HepG2 (cell line): ENCODE data around the gene BCL2L1. TPM values are rescaled to one million over a fixed set of nuclear protein-coding genes. Genes with fewer than 3 reads are reported as not detected.

ENCODE experiments used
- ATF7-NPFF ChIP-seq: sonication (generic); formaldehyde crosslinking; IDR thresholded peaks from 2 replicates; pipeline ENCODE4 v1.8.1; 2023; ENCODE audit warnings: mild to moderate bottlenecking, low read depth, missing genetic modification reagents, moderate library complexity
- ETV6 ChIP-seq: sonication (generic); formaldehyde crosslinking; conservative IDR thresholded peaks from 2 replicates; pipeline ENCODE4 v1.4.0; 2020; ENCODE audit warnings: missing genetic modification reagents
- MIER3 ChIP-seq: IDR thresholded peaks from 2 replicates; pipeline ENCODE4 v1.6.1; 2016; ENCODE audit warnings: missing compliant biosample characterization, borderline replicate concordance
- NCOA2 ChIP-seq: sonication (generic); formaldehyde crosslinking; IDR thresholded peaks from 2 replicates; pipeline ENCODE4 v1.8.0; 2022; ENCODE audit warnings: inconsistent platforms
- NFIC ChIP-seq: IDR thresholded peaks from 2 replicates; pipeline ENCODE4 v1.6.1; 2012; ENCODE audit warnings: mild to moderate bottlenecking, low read length, inconsistent platforms
- RXRA ChIP-seq: sonication (generic); formaldehyde crosslinking; IDR thresholded peaks from 2 replicates; pipeline ENCODE4 v1.5.1; 2020; ENCODE audit warnings: missing genetic modification reagents
- SSRP1 ChIP-seq: IDR thresholded peaks from 2 replicates; pipeline ENCODE4 v1.6.1; 2016; ENCODE audit warnings: control low read depth
- STAG1 ChIP-seq: sonication (generic); formaldehyde crosslinking; IDR thresholded peaks from 2 replicates; pipeline ENCODE4 v1.4.0; 2020; ENCODE audit warnings: missing genetic modification reagents
- TBP ChIP-seq: sonication (generic); formaldehyde crosslinking; IDR thresholded peaks from 2 replicates; pipeline ENCODE4 v1.5.0; 2020; ENCODE audit warnings: missing genetic modification reagents
- ZBTB7A ChIP-seq: sonication (generic); formaldehyde crosslinking; IDR thresholded peaks from 2 replicates; pipeline ENCODE4 v1.8.0; 2022; ENCODE audit warnings: mild to moderate bottlenecking, missing genetic modification reagents
- ZIK1 ChIP-seq: sonication (generic); formaldehyde crosslinking; IDR thresholded peaks from 2 replicates; pipeline ENCODE4 v1.5.0; 2020; ENCODE audit warnings: mild to moderate bottlenecking, low read depth, missing genetic modification reagents, borderline replicate concordance
- ZNF224 ChIP-seq: sonication (generic); formaldehyde crosslinking; IDR thresholded peaks from 2 replicates; pipeline ENCODE4 v1.5.0; 2020; ENCODE audit warnings: mild to moderate bottlenecking, missing genetic modification reagents
- ZNF333 ChIP-seq: sonication (generic); formaldehyde crosslinking; IDR thresholded peaks from 2 replicates; pipeline ENCODE4 v1.4.0; 2020; ENCODE audit warnings: mild to moderate bottlenecking, missing genetic modification reagents, borderline replicate concordance
- ZNF703 ChIP-seq: sonication (generic); formaldehyde crosslinking; IDR thresholded peaks from 2 replicates; pipeline ENCODE4 v1.5.1; 2020; ENCODE audit warnings: missing genetic modification reagents, mild to moderate bottlenecking, moderate library complexity, borderline replicate concordance
- ZNF772 ChIP-seq: sonication (generic); formaldehyde crosslinking; IDR thresholded peaks from 2 replicates; pipeline ENCODE4 v1.5.0; 2020; ENCODE audit warnings: mild to moderate bottlenecking, missing genetic modification reagents
- ZNF777 ChIP-seq: sonication (generic); formaldehyde crosslinking; IDR thresholded peaks from 2 replicates; pipeline ENCODE4 v1.4.0; 2020; ENCODE audit warnings: missing genetic modification reagents
- polyA plus RNA-seq, 8 experiments: library from polyadenylated mRNA; depleted of rRNA in 3 of 8; stranded (reverse) in 7 of 8; unstranded in 1 of 8; fragments of >200 nt; fragmentation: Illumina TruSeq in 4 of 8; extraction: Trizol in 4 of 8; gene quantifications; 2 replicates each; pipeline versions ENCODE4 v1.2.1 to v1.2.3, GENCODE V29; 2011 to 2016; ENCODE audit warnings: low read depth in 4 of 8, missing spikeins in 1 of 8, mixed read lengths in 1 of 8; ENCODE audit not compliant: insufficient read depth in 1 of 8
- total RNA-seq, 5 experiments: library from RNA; depleted of rRNA; stranded (reverse); fragments of >200 nt; fragmentation: Illumina TruSeq; extraction: Trizol; gene quantifications; 2 replicates each; pipeline ENCODE4 v1.2.3, GENCODE V29; 2016; ENCODE audit warnings: low read depth in 1 of 5
- TF ChIP-seq, protein P1 (sequence below): sonication (generic); formaldehyde crosslinking; IDR thresholded peaks from 2 replicates; pipeline ENCODE4 v1.4.0; 2020; ENCODE audit warnings: missing genetic modification reagents, borderline replicate concordance
- TF ChIP-seq, protein P2 (sequence below): IDR thresholded peaks from 2 replicates; pipeline ENCODE4 v1.6.1; 2016; ENCODE audit warnings: low read depth, borderline replicate concordance
- TF ChIP-seq, protein P3 (sequence below): sonication (generic); formaldehyde crosslinking; IDR thresholded peaks from 2 replicates; pipeline ENCODE4 v1.8.1; 2023; ENCODE audit warnings: missing genetic modification reagents, inconsistent platforms, borderline replicate concordance
- TF ChIP-seq, protein P4 (sequence below): IDR thresholded peaks from 2 replicates; pipeline ENCODE4 v1.6.1; 2016; ENCODE audit warnings: low read depth
- TF ChIP-seq, protein P5 (sequence below): sonication (generic); formaldehyde crosslinking; IDR thresholded peaks from 2 replicates; pipeline ENCODE4 v1.4.0; 2020; ENCODE audit warnings: missing genetic modification reagents

BCL2L1 gene
- total and polyA plus RNA-seq, 2 of the 13 experiments (the other 11 are each of a cell fraction or from before 2014, with no cell fraction given), result 164 to 258 TPM

DNA sequence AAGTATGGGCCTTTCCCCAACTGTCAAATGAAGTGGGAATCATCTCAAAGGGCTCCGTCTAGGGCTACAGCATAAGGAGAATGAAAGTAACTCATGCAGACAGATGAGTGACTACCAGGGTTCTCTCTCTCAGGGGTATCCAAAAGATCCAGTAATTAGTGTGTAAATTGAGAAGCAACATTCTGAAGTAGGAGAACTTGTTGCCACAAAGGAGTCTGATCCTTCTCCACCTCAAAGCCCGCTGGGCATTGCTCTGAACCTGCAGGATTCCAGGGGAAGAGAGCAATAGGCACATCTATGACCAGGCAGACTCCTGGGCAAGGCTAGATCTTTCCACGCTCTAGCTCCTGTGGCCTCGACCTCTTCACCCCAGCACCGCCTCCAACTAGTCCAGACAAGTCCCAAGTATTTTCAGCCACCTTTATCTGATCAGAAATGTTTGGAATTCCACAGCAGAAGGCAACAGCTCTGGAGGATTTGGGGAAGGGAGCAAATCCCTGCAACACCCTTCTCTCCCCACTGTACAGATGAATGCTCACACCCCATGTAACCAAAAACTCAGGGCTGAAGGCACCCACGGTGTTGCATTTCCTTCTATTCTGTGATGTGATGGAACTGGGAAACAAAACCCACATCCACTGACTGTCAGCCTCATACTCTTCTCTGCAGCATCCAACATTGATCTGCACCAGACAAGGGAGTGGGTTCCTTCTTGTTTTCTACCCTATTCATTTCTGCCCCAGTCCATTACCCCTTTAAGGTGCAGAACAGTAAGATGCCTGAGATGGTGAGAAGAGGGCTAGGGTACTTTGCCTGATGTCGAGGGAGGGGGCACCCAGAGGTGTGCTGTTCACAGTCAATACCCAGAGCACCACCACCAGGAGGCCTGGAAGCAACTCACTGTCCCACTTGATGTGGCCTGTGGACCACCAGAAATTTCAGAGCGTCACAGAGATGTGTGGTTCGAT lies 44.0 kb downstream of the BCL2L1 start (continued):
- TF ChIP-seq, protein P1, sequence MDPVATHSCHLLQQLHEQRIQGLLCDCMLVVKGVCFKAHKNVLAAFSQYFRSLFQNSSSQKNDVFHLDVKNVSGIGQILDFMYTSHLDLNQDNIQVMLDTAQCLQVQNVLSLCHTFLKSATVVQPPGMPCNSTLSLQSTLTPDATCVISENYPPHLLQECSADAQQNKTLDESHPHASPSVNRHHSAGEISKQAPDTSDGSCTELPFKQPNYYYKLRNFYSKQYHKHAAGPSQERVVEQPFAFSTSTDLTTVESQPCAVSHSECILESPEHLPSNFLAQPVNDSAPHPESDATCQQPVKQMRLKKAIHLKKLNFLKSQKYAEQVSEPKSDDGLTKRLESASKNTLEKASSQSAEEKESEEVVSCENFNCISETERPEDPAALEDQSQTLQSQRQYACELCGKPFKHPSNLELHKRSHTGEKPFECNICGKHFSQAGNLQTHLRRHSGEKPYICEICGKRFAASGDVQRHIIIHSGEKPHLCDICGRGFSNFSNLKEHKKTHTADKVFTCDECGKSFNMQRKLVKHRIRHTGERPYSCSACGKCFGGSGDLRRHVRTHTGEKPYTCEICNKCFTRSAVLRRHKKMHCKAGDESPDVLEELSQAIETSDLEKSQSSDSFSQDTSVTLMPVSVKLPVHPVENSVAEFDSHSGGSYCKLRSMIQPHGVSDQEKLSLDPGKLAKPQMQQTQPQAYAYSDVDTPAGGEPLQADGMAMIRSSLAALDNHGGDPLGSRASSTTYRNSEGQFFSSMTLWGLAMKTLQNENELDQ (CRISPR knock-in tag), result no peak
- TF ChIP-seq, protein P2, sequence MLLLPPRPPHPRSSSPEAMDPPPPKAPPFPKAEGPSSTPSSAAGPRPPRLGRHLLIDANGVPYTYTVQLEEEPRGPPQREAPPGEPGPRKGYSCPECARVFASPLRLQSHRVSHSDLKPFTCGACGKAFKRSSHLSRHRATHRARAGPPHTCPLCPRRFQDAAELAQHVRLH (CRISPR knock-in tag), result no peak
- TF ChIP-seq ZNF777 (CRISPR knock-in tag) (no peak), SSRP1 (peak; percentile 73; the same call in 1 of the 2 replicates), ZBTB7A (CRISPR knock-in tag) (no peak), ETV6 (CRISPR knock-in tag) (no peak), ZNF703 (CRISPR knock-in tag) (no peak), NFIC (no peak), STAG1 (peak; percentile 22; the same call in 1 of the 2 replicates), RXRA (CRISPR knock-in tag) (peak; percentile 89), ZNF772 (CRISPR knock-in tag) (peak; percentile 62; the same call in 1 of the 2 replicates), ZIK1 (no peak), MIER3 (CRISPR knock-in tag) (no peak; the same call in 1 of the 2 replicates), NCOA2 (CRISPR knock-in tag) (peak; percentile 84), ZNF224 (peak; percentile 61; the same call in 1 of the 2 replicates), TBP (no peak), ZNF333 (CRISPR knock-in tag) (no peak), ATF7-NPFF (CRISPR knock-in tag) (peak; percentile 41; the same call in 1 of the 2 replicates)
- TF ChIP-seq, protein P3, sequence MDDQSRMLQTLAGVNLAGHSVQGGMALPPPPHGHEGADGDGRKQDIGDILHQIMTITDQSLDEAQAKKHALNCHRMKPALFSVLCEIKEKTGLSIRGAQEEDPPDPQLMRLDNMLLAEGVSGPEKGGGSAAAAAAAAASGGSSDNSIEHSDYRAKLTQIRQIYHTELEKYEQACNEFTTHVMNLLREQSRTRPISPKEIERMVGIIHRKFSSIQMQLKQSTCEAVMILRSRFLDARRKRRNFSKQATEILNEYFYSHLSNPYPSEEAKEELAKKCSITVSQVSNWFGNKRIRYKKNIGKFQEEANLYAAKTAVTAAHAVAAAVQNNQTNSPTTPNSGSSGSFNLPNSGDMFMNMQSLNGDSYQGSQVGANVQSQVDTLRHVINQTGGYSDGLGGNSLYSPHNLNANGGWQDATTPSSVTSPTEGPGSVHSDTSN (CRISPR knock-in tag), result no peak
- TF ChIP-seq, protein P4, sequence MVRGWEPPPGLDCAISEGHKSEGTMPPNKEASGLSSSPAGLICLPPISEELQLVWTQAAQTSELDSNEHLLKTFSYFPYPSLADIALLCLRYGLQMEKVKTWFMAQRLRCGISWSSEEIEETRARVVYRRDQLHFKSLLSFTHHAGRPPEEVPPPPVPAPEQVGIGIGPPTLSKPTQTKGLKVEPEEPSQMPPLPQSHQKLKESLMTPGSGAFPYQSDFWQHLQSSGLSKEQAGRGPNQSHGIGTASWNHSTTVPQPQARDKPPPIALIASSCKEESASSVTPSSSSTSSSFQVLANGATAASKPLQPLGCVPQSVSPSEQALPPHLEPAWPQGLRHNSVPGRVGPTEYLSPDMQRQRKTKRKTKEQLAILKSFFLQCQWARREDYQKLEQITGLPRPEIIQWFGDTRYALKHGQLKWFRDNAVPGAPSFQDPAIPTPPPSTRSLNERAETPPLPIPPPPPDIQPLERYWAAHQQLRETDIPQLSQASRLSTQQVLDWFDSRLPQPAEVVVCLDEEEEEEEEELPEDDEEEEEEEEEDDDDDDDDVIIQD (CRISPR knock-in tag), result no peak
- TF ChIP-seq, protein P5, sequence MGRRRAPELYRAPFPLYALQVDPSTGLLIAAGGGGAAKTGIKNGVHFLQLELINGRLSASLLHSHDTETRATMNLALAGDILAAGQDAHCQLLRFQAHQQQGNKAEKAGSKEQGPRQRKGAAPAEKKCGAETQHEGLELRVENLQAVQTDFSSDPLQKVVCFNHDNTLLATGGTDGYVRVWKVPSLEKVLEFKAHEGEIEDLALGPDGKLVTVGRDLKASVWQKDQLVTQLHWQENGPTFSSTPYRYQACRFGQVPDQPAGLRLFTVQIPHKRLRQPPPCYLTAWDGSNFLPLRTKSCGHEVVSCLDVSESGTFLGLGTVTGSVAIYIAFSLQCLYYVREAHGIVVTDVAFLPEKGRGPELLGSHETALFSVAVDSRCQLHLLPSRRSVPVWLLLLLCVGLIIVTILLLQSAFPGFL (CRISPR knock-in tag), result no peak
